Neutrophil (primary cell): ENCODE results near the gene KCNJ13.

Experiments used
- H3K27ac ChIP-seq: fragments of 200-600 bp; sonication (generic); 2 replicates; pipeline ENCODE4 v1.5.1; 2016; ENCODE audit warnings: mild to moderate bottlenecking, moderate library complexity
- H3K27me3 ChIP-seq: fragments of 200-600 bp; sonication (generic); 2 replicates; pipeline ENCODE4 v1.6.0; 2016; ENCODE audit warnings: mild to moderate bottlenecking
- H3K36me3 ChIP-seq: fragments of 200-600 bp; sonication (generic); 2 replicates; pipeline ENCODE4 v1.5.1; 2017
- H3K4me1 ChIP-seq, 2 experiments: fragments of 200-600 bp in 1 of 2; sonication (generic) in 1 of 2; 1 replicate in 1 of 2; 2 replicates in 1 of 2; pipeline versions ENCODE4 v1.5.1 to v1.6.1; 2013 to 2016; ENCODE audit warnings: low read depth in 1 of 2, low read length in 1 of 2, mild to moderate bottlenecking in 1 of 2, moderate library complexity in 1 of 2; ENCODE audit not compliant: control insufficient read depth in 1 of 2, insufficient read depth in 1 of 2
- H3K4me3 ChIP-seq, 2 experiments: fragments of 200-600 bp in 1 of 2; sonication (generic) in 1 of 2; 1 replicate in 1 of 2; 2 replicates in 1 of 2; pipeline ENCODE4 v1.5.1; 2013 to 2016; ENCODE audit warnings: low read depth in 1 of 2, low read length in 1 of 2, mild to moderate bottlenecking in 1 of 2, moderate library complexity in 1 of 2
- H3K9me3 ChIP-seq: fragments of 200-600 bp; sonication (generic); 2 replicates; pipeline ENCODE4 v1.5.1; 2016
- CTCF ChIP-seq: fragments of 200-600 bp; sonication (generic); IDR thresholded peaks from 2 replicates; pipeline ENCODE4 v1.5.1; 2016; ENCODE audit warnings: antibody characterized with exemption

Gene KCNJ13

DNA sequence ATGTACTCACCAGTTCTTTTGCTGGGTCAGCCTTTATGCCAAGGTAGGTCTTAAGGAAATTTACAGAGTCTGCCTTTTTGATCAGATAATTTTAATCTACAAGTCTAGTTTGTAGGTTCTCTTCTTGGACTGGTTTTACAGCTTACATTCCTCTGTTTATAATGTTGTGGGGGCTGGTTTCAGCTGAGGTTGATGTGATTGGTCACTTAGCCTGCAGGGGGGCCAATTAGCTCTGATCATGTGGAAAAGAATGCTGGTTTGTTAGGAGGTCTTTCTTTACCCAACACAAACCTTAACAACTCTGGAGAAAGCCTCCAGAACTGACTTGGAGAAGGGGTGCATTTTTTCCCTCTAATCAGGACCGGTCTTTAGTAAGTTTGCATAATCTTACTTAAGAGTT, at the start of gene KCNJ13:
TSS of gene KCNJ13 (minus strand) at position 131 of the 400 bp plus-strand sequence. CDS start 5,203 bp downstream, outside the sequence.
- peaks cover 45% of the 10 kb centered on the region for H3K36me3 ChIP-seq
- H3K4me1 ChIP-seq = no peaks in the 10 kb centered on the region
- TF ChIP-seq CTCF = no peak
- no peak within 1 kb of the TSS for H3K4me3 ChIP-seq
- no peak within 1 kb of the TSS for H3K27ac ChIP-seq
- no peaks in the 10 kb centered on the region for H3K9me3 ChIP-seq
- no peaks in the 10 kb centered on the region for H3K27me3 ChIP-seq

GRCh38 chr2:232817756-232818155, 41.4 kb upstream of the KCNJ13 start:
- TF ChIP-seq CTCF = no peak
- H3K4me3 ChIP-seq = no peak overlapping the region
- peaks cover 37 to 40% of the 10 kb centered on the region in 2 experiments for H3K4me1 ChIP-seq
- peaks cover 5% of the 10 kb centered on the region for H3K36me3 ChIP-seq
- no peaks in the 10 kb centered on the region for H3K9me3 ChIP-seq
- peak overlapping the region; percentile 77 for H3K27ac ChIP-seq
- H3K27me3 ChIP-seq = no peaks in the 10 kb centered on the region

GRCh38 chr2:232816657-232817056, 40.3 kb upstream of the KCNJ13 start:
- no peak for TF ChIP-seq CTCF
- H3K36me3 ChIP-seq = peaks cover 14% of the 10 kb centered on the region
- peak overlapping the region; percentile 77 for H3K27ac ChIP-seq
- no peaks in the 10 kb centered on the region for H3K9me3 ChIP-seq
- H3K27me3 ChIP-seq = no peaks in the 10 kb centered on the region
- H3K4me1 ChIP-seq = peaks cover 37 to 40% of the 10 kb centered on the region in 2 experiments
- H3K4me3 ChIP-seq = no peak overlapping the region

- no peaks in the 10 kb centered on the region for H3K9me3 ChIP-seq
- no peak overlapping the region for H3K4me3 ChIP-seq
- no peaks in the 10 kb centered on the region for H3K27me3 ChIP-seq
- H3K36me3 ChIP-seq = peaks cover 23% of the 10 kb centered on the region
- H3K27ac ChIP-seq = peak overlapping the region; percentile 77
- no peak for TF ChIP-seq CTCF
- H3K4me1 ChIP-seq = peaks cover 37 to 40% of the 10 kb centered on the region in 2 experiments
Measured at GRCh38 chr2:232815569-232815968, 39.2 kb upstream of the KCNJ13 start.

DNA sequence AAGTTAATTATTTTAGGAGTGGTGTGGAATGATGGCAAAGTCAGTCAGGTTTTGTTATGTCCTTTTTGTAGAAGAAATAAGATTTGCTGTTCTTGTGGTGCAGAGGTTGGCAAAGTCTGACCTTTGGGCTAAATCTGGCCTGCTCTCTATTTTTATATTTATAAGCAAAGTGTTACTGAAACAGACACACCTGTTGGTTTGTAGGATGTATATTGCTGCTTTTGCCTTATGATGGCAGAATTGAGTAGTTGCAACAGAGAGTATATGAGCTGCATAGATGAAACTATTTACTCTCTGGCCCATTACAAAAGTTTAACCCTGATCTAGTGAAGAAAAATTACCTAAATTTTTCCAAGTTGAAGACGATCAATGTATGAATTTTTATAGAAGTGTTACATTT, 34.1 kb upstream of the KCNJ13 start:
- H3K36me3 ChIP-seq = peaks cover 53% of the 10 kb centered on the region
- no peak overlapping the region for H3K4me3 ChIP-seq
- no peaks in the 10 kb centered on the region for H3K9me3 ChIP-seq
- peaks cover 9 to 10% of the 10 kb centered on the region in 2 experiments for H3K4me1 ChIP-seq
- H3K27ac ChIP-seq = no peak overlapping the region
- no peak for TF ChIP-seq CTCF
- H3K27me3 ChIP-seq = no peaks in the 10 kb centered on the region
